H1 (cell line): ENCODE results near the gene RRM2.

Source experiments
- EP300 ChIP-seq, 2 experiments: IDR thresholded peaks; 1 replicate in 1 of 2; 2 replicates in 1 of 2; pipeline ENCODE4 v1.6.1; 2011 to 2012; ENCODE audit warnings: low read depth in 2 of 2, low read length in 2 of 2, mild to moderate bottlenecking in 2 of 2, borderline replicate concordance in 1 of 2, inconsistent platforms in 1 of 2, moderate library complexity in 1 of 2
- POLR2A ChIP-seq, 2 experiments: IDR thresholded peaks; 1 replicate in 1 of 2; 2 replicates in 1 of 2; pipeline ENCODE4 v1.6.1; 2011; ENCODE audit warnings: low read depth in 2 of 2, low read length in 2 of 2, mild to moderate bottlenecking in 2 of 2; ENCODE audit errors: control extremely low read depth in 1 of 2
- POLR2AphosphoS5 ChIP-seq: IDR thresholded peaks from 2 replicates; pipeline ENCODE4 v1.6.1; 2011; ENCODE audit warnings: low read depth, low read length
- RAD21 ChIP-seq, 2 experiments: IDR thresholded peaks in 1 of 2; conservative IDR thresholded peaks in 1 of 2; 2 replicates each; pipeline ENCODE4 v1.6.1; 2011; ENCODE audit warnings: low read depth in 2 of 2, low read length in 2 of 2, improper control_type of control experiment in 1 of 2, inconsistent platforms in 1 of 2, mild to moderate bottlenecking in 1 of 2, moderate library complexity in 1 of 2
- TEAD4 ChIP-seq: IDR thresholded peaks from 2 replicates; pipeline ENCODE4 v1.6.1; 2012; ENCODE audit warnings: low read depth, low read length, inconsistent platforms, mixed read lengths

DNA sequence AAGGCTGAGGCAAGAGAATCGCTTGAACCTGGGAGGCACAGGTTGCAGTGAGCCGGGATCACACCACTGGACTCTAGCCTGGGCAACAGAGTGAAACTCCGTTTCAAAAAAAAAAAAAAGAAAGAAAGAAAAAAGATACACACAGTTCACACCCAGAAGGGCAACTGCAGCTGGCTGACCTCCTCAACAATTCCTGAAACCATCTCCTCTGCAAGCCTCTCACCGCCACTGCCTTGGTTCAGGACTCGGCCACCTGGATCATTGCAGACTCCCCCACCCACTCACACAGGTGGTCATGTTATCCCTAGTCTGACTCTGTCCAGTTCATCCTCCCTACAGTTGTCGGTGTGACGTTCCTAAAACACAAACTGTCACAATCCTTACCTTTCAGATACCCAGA lies 44.5 kb upstream of the RRM2 start:
- TF ChIP-seq POLR2AphosphoS5: no peak
- TF ChIP-seq RAD21 (IDR thresholded peaks at IDR 0.05 in 1 of 2, conservative IDR thresholded peaks at IDR 0.05 in 1 of 2; ENCODE audit: low read depth in 2 of 2, low read length in 2 of 2): no peak
- TF ChIP-seq POLR2A (IDR thresholded peaks at IDR 0.05; ENCODE audit: control extremely low read depth in 1 of 2, low read depth in 2 of 2, low read length in 2 of 2): no peak
- no peak for TF ChIP-seq EP300 (IDR thresholded peaks at IDR 0.05; ENCODE audit: borderline replicate concordance in 1 of 2, low read depth in 2 of 2, low read length in 2 of 2)
- TF ChIP-seq TEAD4: no peak
